ENCODE measurements around the gene MRPS30.
"Not testable (repeated sequence)": the region's sequence is repeated elsewhere in the genome, so short reads cannot be mapped to it uniquely, and the experiment has no call there.

MRPS30 gene

GRCh38 chr5:44821164-44821563 is 12.4 kb downstream of the MRPS30 start:
- no peak for DNase-seq (ENCODE audit: low read depth)

- not testable (repeated sequence) for DNase-seq (ENCODE audit: low read depth)
These were observed 15.9 kb downstream of the MRPS30 start for GRCh38 chr5:44824662-44825061.

- DNase-seq (ENCODE audit: low read depth): peak; percentile 5
These were observed 18.9 kb downstream of the MRPS30 start for GRCh38 chr5:44827681-44828080.

GRCh38 chr5:44828719-44829118 is 20.0 kb downstream of the MRPS30 start:
- no peak for DNase-seq (ENCODE audit: low read depth)

- DNase-seq (ENCODE audit: low read depth): no peak
These were observed 22.2 kb downstream of the MRPS30 start for GRCh38 chr5:44830951-44831350.

GRCh38 chr5:44833249-44833648 is 24.5 kb downstream of the MRPS30 start:
- DNase-seq (ENCODE audit: low read depth): no peak

GRCh38 chr5:44835693-44836092 is 26.9 kb downstream of the MRPS30 start:
- no peak for DNase-seq (ENCODE audit: low read depth)

GRCh38 chr5:44839018-44839681 is 30.4 kb downstream of the MRPS30 start:
- DNase-seq (ENCODE audit: low read depth): no peak

- DNase-seq (ENCODE audit: low read depth): no peak
These were observed 33.9 kb downstream of the MRPS30 start for GRCh38 chr5:44842496-44843282.

- no peak for DNase-seq (ENCODE audit: low read depth)
These were observed 36.0 kb downstream of the MRPS30 start for GRCh38 chr5:44844744-44845143.

- DNase-seq (ENCODE audit: low read depth): no peak
These were observed 37.0 kb downstream of the MRPS30 start for GRCh38 chr5:44845777-44846176.

GRCh38 chr5:44847206-44847852 is 38.6 kb downstream of the MRPS30 start:
- DNase-seq (ENCODE audit: low read depth): no peak

- DNase-seq (ENCODE audit: low read depth): no peak
These were observed 51.5 kb downstream of the MRPS30 start for GRCh38 chr5:44860267-44860666.

- no peak for DNase-seq (ENCODE audit: low read depth)
These were observed 54.1 kb downstream of the MRPS30 start for GRCh38 chr5:44862808-44863207.

All from fibroblast of gingiva (primary cell).